T-cell (primary cell): ENCODE results near the gene SLC25A20. TPM values are rescaled to one million over a fixed set of nuclear protein-coding genes. Genes with fewer than 3 reads are reported as not detected.

Experiments used
- total RNA-seq, 35 experiments: library from RNA in 6 of 35; stranded (reverse) in 6 of 35; fragments of 120-200 nt in 1 of 35; gene quantifications; one replicate each; pipeline versions ENCODE4 v1.2.1 to v1.2.4 and lab custom pipeline; 2013 to 2026

Gene SLC25A20
- total RNA-seq, 5 donors from 2014 or later (not counting 1 experiment from before 2014, with no cell fraction given): 9.4 to 18.2 (median 14.7) TPM

Other genes with a start within 250 kb of the SLC25A20 start
- 1 to 10 TPM; 5.6 to 7.4 (median 6.2) TPM for gene CELSR3, start 236.0 kb downstream of the SLC25A20 start, total RNA-seq
- gene NCKIPSD, start 213.0 kb downstream of the SLC25A20 start, total RNA-seq: 10 to 100 TPM; 17.4 to 23.4 (median 20.4) TPM
- 10 to 100 TPM; 69.0 to 95.7 (median 77.6) TPM for gene IP6K2, start 181.7 kb downstream of the SLC25A20 start, total RNA-seq
- gene PRKAR2A, start 51.0 kb downstream of the SLC25A20 start, total RNA-seq: 10 to 100 TPM; 30.9 to 51.8 (median 49.0) TPM
- gene ARIH2, start 20.0 kb upstream of the SLC25A20 start, total RNA-seq: 100 to 1,000 TPM; 136 to 163 (median 153) TPM
- 10 to 100 TPM; 40.4 to 79.0 (median 73.6) TPM for gene P4HTM, start 91.4 kb upstream of the SLC25A20 start, total RNA-seq
- gene WDR6, start 108.5 kb upstream of the SLC25A20 start, total RNA-seq: 100 to 1,000 TPM; 204 to 300 (median 293) TPM
- 10 to 100 TPM; 20.8 to 35.1 (median 30.3) TPM for gene DALRD3, start 119.7 kb upstream of the SLC25A20 start, total RNA-seq
- gene NDUFAF3, start 123.2 kb upstream of the SLC25A20 start, total RNA-seq: 10 to 100 TPM; 62.8 to 92.1 (median 78.1) TPM
- 100 to 1,000 TPM; 110 to 160 (median 149) TPM for gene IMPDH2, start 130.5 kb upstream of the SLC25A20 start, total RNA-seq
- 100 to 1,000 TPM; 142 to 202 (median 155) TPM for gene QRICH1, start 195.2 kb upstream of the SLC25A20 start, total RNA-seq
- 100 to 1,000 TPM; 215 to 261 (median 245) TPM for gene QARS1, start 205.9 kb upstream of the SLC25A20 start, total RNA-seq
- 100 to 1,000 TPM in 3 of 5 donors, 10 to 100 TPM in 2; 56.5 to 117 (median 105) TPM for gene USP19, start 221.9 kb upstream of the SLC25A20 start, total RNA-seq
- gene LAMB2, start 234.2 kb upstream of the SLC25A20 start, total RNA-seq: 1 to 10 TPM in 3 of 5 donors, under 1 TPM in 2; 0.25 to 3.7 (median 2.1) TPM